Type B pancreatic cell (in vitro differentiated cells): Measurements from ENCODE around the gene NME3. TPM values are rescaled to one million over a fixed set of nuclear protein-coding genes. Genes with fewer than 3 reads are reported as not detected.

ENCODE experiments used
- DNase-seq: peaks from one replicate; pipeline ENCODE4 v3.0.0; 2021; ENCODE audit warnings: mixed read lengths; ENCODE audit not compliant: unreplicated experiment; ENCODE audit errors: extremely low spot score
- H3K27ac Mint-ChIP-seq: 2 replicates; pipeline ENCODE4 v1.8.0; 2021; ENCODE audit warnings: mild to moderate bottlenecking, mixed read lengths
- H3K27me3 Mint-ChIP-seq: 2 replicates; pipeline ENCODE4 v1.8.0; 2021; ENCODE audit warnings: mixed read lengths
- H3K36me3 Mint-ChIP-seq: 2 replicates; pipeline ENCODE4 v1.8.0; 2021; ENCODE audit warnings: mixed read lengths
- H3K4me1 Mint-ChIP-seq: one replicate; pipeline ENCODE4 v1.8.0; 2021; ENCODE audit warnings: mixed read lengths; ENCODE audit not compliant: unreplicated experiment
- H3K4me3 Mint-ChIP-seq: 2 replicates; pipeline ENCODE4 v1.8.0; 2021; ENCODE audit warnings: mild to moderate bottlenecking, mixed read lengths
- H3K9me3 Mint-ChIP-seq: 2 replicates; pipeline ENCODE4 v1.8.0; 2021; ENCODE audit warnings: mixed read lengths
- CTCF ChIP-seq: fragments of 200-600 bp; sonication (generic); conservative IDR thresholded peaks from 2 replicates; pipeline ENCODE4 v1.5.0; 2021; ENCODE audit warnings: antibody characterized with exemption, mild to moderate bottlenecking
- total RNA-seq: library from RNA; stranded (reverse); gene quantifications from 2 replicates; pipeline ENCODE4 v1.2.1, GENCODE V29; 2021; ENCODE audit warnings: low replicate concordance

Gene NME3
- total RNA-seq, 1 donor from 2014 or later, result 55.9 TPM

DNA sequence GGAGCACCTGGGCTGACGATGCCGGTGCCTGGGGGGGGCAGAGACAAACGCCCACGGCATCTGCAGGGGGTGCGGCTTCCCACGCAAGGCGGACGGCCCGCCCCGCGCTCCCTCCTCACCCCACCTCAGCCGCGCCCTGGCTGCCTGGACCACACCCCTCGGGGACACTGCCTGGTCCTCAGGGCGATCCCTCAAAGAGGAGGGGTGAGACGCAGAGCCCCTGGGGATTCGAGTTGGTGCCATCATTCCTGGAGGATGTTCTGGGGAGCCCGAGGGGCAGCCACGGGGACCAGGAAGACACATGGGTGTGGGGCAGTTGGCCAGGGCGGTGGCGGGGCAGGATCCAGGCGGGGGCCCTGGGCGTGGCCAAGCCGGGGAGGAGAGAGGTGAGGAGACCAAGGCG, 18.3 kb upstream of the NME3 start:
- no peak overlapping the region for H3K4me3 Mint-ChIP-seq
- DNase-seq, result no peak
- no peaks in the 10 kb centered on the region for H3K27me3 Mint-ChIP-seq
- TF ChIP-seq CTCF, result no peak
- no peaks in the 10 kb centered on the region for H3K4me1 Mint-ChIP-seq
- no peaks in the 10 kb centered on the region for H3K36me3 Mint-ChIP-seq
- no peaks in the 10 kb centered on the region for H3K9me3 Mint-ChIP-seq
- H3K27ac Mint-ChIP-seq, result no peak overlapping the region

DNA sequence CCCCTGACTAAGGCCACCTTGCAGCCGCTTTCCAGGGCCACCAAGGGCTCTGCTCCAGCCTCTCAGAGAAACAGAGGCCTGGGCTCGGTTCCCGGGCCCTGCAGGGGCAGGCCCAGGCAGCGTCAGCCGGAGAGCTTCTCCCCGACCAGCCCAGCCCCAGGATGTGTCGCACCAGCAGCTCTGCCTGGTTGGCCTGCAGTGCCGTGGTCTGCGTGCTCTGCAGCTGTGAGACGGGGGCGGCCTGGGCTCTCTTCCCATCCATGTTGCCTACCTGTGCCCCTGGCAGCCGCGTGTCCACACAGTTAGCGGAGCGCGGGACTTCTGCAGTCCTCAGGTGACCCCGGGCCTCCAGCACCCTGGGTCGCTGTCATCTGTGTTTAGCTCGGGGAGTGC, 17.4 kb upstream of the NME3 start:
- H3K27me3 Mint-ChIP-seq, result no peaks in the 10 kb centered on the region
- no peaks in the 10 kb centered on the region for H3K36me3 Mint-ChIP-seq
- TF ChIP-seq CTCF, result no peak
- H3K27ac Mint-ChIP-seq, result no peak overlapping the region
- no peaks in the 10 kb centered on the region for H3K9me3 Mint-ChIP-seq
- DNase-seq, result no peak
- H3K4me1 Mint-ChIP-seq, result no peaks in the 10 kb centered on the region
- H3K4me3 Mint-ChIP-seq, result no peak overlapping the region

DNA sequence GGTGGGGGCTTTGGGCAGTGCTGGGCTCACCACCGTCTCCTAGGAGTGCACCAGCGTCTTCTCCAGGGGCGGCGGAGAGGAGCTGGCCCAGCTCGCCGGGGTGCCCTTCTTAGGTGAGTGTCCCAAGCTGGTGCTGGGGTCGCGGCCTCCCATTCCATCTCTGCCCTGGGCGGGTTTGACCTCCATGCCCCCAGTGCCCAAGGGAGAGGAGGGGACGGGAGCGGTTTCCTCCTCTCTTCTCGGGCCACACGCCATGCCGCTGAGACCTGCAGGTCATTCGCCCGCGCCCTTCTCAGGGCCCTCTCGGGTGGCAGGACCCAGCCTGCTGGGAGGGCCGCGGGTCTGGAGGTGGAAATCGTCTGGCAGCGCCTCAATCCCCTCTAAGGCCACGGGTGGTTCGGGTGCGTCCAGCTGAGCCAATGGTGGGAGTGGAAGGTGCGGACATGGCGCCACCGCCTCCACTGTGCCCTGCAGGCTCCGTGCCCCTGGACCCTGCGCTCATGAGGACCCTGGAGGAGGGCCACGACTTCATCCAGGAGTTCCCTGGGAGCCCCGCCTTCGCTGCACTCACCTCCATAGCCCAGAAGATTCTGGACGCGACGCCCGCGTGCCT, 16.9 kb upstream of the NME3 start:
- H3K4me1 Mint-ChIP-seq, result peaks cover 3% of the 10 kb centered on the region
- H3K27ac Mint-ChIP-seq, result no peak overlapping the region
- no peak for TF ChIP-seq CTCF
- no peak for DNase-seq
- H3K9me3 Mint-ChIP-seq, result no peaks in the 10 kb centered on the region
- H3K27me3 Mint-ChIP-seq, result no peaks in the 10 kb centered on the region
- H3K4me3 Mint-ChIP-seq, result no peak overlapping the region
- H3K36me3 Mint-ChIP-seq, result peaks cover 2% of the 10 kb centered on the region

DNA sequence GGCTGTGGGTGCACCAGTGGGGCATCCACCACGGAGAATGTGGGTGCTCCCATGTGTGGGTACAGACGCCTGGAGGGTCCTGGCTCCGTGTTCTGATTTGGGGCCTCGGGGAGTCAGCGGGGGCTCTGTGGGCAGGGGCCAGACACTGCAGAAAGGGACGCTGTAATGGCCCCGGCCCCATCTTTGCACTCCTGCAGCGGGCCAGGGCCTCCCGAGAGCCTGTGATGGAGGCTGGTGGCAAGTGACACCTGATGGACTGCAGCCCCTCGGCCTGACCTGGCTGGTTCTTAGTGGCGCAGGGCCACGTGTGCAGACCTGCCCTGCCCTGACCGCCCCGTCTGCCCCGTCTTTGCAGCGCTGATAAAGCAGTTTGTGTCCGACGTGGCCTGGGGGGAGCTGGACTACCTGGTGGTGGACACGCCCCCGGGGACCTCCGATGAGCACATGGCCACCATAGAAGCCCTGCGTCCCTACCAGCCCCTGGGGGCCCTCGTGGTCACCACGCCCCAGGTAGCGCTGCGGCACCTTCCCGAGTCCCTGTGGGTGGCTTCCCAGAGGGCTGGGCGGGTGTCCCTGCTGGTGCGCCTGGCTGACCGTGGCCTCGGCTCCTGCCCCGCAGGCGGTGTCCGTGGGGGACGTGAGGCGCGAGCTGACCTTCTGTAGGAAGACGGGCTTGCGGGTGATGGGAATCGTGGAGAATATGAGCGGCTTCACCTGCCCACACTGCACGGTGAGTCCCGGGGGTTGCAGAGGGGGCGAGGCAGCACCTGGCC, 16.2 kb upstream of the NME3 start:
- H3K9me3 Mint-ChIP-seq, result no peaks in the 10 kb centered on the region
- no peak for DNase-seq
- H3K27ac Mint-ChIP-seq, result no peak overlapping the region
- peaks cover 3% of the 10 kb centered on the region for H3K36me3 Mint-ChIP-seq
- H3K4me3 Mint-ChIP-seq, result no peak overlapping the region
- peaks cover 4% of the 10 kb centered on the region for H3K4me1 Mint-ChIP-seq
- TF ChIP-seq CTCF, result no peak
- no peaks in the 10 kb centered on the region for H3K27me3 Mint-ChIP-seq

GRCh38 chr16:1787056-1787321, 15.6 kb upstream of the NME3 start:
- Mint-ChIP-seq H3K4me1 (peaks cover 4% of the 10 kb centered on the region), H3K27me3 (no peaks in the 10 kb centered on the region), H3K36me3 (peaks cover 3% of the 10 kb centered on the region), H3K4me3 (no peak overlapping the region), H3K27ac (no peak overlapping the region), H3K9me3 (no peaks in the 10 kb centered on the region)
- TF ChIP-seq CTCF, result no peak
- no peak for DNase-seq
